Measurements from ENCODE around the gene ACBD4.

DNA sequence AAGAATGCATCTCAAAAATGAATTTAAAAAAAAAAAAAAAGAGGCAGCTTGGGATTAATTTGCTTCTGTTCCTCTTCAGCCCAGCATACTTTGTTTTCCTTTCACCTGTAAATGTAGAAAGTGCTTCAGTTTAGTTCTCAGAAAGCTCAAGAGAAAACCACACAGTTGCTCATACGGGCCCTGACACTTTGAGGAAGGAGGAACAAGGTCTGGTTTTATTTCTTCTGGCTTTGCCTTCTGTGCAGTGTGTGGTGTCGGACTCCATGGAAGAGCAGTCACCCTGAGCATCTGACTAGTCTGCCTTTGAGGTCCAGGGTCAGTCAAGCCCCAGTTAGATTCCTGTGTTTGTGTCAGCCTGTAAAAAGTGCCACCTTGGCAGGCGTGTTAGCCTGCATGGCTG, 46.7 kb upstream of the ACBD4 start:
- TF ChIP-seq POLR2AphosphoS5 (IDR thresholded peaks at IDR 0.05; ENCODE audit: low read depth, low read length) (no peak), POLR2A (IDR thresholded peaks at IDR 0.05; ENCODE audit: low read depth, low read length) (no peak), TAF1 (IDR thresholded peaks at IDR 0.05; ENCODE audit: borderline replicate concordance, low read depth, low read length) (no peak)
